ENCODE results near the gene FHIP1A.
"Not testable (repeated sequence)": the region's sequence is repeated elsewhere in the genome, so short reads cannot be mapped to it uniquely, and the experiment has no call there.

FHIP1A gene

DNA sequence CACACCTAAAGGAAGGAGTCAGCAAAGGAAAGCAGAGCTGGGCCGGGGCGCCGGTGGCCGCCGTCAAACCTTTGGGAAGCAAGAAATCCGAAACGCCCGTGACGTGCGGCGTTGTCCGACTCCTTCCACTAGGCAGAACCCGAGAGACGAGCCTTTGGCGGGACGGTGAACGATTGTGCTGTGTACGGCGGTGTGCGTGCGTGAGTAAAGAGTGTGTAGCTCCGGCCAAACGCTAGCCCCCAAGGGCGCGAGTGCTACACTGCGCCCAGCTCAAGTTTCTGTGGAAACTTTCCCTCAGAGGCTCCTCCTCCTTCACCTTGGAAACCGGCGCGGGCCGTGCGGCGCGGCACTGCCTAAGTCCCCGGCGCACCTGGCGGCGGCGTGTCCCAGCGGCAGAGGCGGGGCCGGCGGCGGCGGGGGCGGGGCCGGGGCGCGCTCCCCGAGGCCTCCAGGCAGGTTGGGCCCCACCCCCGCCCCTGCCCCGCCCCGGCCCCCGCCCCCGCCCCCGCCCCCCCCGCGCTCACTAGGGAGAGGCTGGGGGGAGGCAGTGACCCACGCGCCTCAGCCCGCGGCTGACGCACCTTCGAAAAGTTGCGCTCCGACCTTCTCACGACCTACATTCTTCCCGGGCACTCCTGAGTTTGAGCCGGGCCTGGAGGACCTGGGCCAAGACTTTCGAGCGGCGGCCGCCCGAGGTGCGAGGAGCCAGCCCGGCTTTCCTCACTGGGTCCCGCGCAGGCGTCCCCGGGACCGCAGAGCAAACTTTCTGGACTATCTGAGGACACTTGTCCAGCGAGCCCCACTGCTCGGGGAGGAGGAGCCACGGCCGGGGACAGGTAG lies at the start of gene FHIP1A:
Gene FHIP1A, plus strand, starts transcription at position 547 of the 840 bp plus-strand sequence. CDS start 157,084 bp downstream, outside the sequence.
- DNase-seq (ENCODE audit: low read depth) = no peak

DNA sequence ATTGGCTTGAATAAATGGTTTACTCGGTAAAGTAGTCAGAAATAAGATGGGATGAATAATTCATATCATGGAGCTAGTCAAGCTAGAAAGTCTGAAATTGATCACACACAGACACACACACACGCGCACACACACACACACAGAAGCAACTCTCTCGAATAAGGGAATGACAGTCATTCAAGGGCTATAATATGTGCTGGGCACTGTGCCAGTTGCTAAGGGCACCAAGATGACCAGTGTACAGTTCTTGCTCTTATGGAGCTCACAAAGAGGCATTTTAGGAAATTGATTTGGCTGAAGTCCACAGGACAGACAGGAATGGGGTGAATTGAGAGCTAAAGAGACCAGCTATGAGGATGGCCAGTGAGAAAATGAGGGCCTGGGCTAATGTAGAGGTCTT lies 49.4 kb upstream of the FHIP1A start:
- no peak for DNase-seq (ENCODE audit: low read depth)

DNA sequence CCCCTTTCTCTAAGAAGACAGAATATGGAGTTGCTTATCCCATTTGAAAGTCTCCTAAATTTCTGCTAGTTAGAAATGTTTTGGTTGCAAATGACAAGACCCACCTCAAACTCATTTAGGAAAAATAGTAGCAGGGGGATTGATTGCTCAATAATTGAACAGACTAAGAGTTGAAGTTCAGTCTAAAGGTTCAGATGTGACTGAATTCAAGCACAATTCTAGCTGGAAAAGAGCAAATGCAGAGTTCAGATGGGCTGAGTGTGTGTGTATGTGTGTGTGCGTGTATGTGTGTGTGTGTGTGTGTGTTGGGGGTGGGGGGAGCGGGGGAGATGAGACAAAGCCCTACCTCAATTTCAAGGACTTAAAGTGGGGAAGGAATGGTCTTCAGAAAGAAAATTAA lies 47.9 kb upstream of the FHIP1A start:
- DNase-seq (ENCODE audit: low read depth) = no peak

GRCh38 chr4:151361966-151362365 lies 47.0 kb upstream of the FHIP1A start:
- no peak for DNase-seq (ENCODE audit: low read depth)

DNA sequence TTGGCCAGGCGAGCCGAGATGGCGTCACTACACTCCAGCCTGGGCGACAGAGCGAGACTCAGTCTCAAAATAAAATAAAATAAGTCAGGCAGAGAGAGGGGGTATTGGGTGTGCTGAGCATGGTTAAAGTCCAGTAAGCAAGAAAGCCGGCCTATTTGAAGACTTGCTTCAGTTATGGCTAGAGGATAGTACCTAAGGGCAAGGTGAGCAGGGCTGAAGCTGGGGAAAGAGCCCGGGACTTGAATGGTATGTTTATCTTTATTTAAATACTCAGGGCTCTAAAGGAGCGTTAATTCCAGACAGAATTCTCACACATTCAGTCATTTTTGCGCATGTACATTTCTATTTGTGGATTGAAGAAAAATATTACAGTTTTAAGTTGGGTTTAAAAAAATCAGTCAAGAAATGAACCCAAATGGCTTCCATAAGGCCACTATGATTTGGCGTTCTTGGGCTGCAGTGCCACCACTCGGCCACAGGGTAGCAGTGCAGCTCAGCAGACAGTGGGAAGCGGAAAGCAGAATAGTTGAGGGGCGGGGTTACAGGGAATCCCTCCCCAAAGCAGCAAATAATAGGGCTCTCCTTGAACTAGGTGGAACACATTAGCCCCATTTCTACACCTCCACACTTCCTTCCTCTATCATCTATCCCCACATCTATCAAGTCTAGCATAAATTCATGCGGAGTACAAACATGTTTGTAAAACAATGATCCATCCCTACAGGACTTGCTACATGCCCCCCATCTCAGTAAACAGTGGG lies 46.4 kb upstream of the FHIP1A start:
- DNase-seq (ENCODE audit: low read depth) = no peak

DNA sequence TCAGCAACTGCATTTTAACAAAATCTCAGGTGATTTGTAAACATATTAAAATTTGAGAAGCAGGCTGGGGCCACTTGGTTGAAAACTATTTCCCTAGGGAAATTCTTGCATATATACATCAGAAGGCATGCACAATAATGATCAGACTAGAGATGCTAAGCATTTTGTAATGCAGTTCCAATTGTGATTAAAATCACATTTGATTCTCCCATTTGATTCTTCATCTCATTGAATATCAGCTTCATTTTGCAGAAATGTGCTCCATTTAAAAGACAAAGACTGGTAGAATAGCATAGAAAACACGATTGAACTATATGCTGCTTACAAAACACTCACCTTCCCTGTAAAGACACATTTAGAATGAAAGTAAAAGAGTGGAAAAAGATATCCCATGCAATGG lies 32.4 kb upstream of the FHIP1A start:
- DNase-seq (ENCODE audit: low read depth) = no peak

DNA sequence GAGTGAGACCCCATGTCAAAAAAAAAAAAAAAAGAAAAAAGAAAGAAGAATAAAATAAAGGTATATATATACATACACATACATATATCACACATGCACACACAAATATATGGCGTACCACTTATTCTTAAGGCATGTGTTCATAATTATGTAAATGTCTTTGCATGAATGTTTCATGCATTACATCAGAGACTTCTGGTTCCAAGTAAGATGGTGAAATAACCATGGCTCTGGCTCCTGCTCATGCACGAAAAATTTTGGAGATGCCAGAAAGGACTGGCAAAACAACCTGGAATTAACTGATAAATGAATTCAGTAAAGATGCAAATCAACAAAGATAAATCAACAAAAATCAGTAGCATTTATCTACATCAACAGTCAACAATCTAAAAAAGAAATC lies 19.7 kb upstream of the FHIP1A start:
- no peak for DNase-seq (ENCODE audit: low read depth)

GRCh38 chr4:151389799-151390198 lies 19.2 kb upstream of the FHIP1A start:
- not testable (repeated sequence) for DNase-seq (ENCODE audit: low read depth)

- no peak for DNase-seq (ENCODE audit: low read depth)
Observed at GRCh38 chr4:151395873-151396272, 13.1 kb upstream of the FHIP1A start.

DNA sequence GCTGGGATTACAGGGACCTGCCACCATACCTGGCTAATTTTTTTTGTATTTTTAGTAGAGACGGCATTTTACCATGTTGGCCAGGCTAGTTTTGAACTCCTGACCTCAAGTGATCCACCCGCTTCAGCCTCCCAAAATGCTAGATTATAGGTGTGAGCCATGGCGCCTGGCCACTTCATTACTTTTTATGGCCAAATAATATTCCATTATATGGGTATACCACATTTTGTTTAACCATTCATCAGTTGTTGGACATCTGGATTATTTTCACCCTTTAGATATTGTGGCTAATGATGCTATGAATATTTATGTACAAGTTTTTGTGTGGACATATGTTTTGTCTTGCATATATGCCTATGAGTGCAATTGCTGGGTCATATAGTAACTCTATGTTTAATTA lies 8.6 kb upstream of the FHIP1A start:
- DNase-seq (ENCODE audit: low read depth) = no peak

- DNase-seq (ENCODE audit: low read depth) = no peak
Observed at GRCh38 chr4:151401739-151402138, 7.2 kb upstream of the FHIP1A start.

DNA sequence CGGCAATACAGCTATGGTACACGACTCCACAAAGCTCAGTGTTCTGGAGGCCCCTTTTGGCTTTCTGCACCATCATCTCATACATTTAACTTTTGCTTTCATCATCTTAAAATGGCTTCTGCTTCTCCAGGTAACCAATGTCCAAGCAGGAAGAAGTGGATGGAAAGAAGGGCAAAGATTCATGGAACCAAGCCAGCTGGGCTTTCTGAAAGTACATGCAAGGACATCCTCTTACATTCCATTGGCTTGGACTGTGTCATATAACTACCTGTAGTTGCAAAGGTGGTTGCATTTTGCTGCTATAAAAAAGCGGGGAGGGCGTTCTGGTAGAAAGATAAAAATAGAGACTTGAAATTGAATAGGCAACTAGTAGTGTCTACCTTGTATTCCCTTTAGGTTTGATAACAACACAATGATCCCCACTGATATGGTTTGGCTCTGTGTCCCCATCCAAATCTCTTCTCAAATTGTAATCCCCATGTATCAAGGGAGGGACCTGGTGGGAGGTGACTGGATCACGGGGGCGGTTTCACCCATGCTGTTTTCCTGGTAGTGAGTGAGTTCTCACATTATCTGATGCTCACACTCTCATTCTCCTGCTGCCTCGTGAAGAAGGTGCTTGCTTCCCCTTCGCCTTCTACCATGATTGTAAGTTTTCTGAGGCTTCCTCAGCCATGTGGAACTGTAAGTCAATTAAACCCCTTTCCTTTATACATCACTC lies 6.7 kb upstream of the FHIP1A start:
- DNase-seq (ENCODE audit: low read depth) = no peak

- no peak for DNase-seq (ENCODE audit: low read depth)
Observed at GRCh38 chr4:151403656-151404055, 5.3 kb upstream of the FHIP1A start.

GRCh38 chr4:151404802-151405201 lies 4.2 kb upstream of the FHIP1A start:
- not testable (repeated sequence) for DNase-seq (ENCODE audit: low read depth)

- DNase-seq (ENCODE audit: low read depth) = no peak
Observed at GRCh38 chr4:151407018-151407417, 2.0 kb upstream of the FHIP1A start.

DNA sequence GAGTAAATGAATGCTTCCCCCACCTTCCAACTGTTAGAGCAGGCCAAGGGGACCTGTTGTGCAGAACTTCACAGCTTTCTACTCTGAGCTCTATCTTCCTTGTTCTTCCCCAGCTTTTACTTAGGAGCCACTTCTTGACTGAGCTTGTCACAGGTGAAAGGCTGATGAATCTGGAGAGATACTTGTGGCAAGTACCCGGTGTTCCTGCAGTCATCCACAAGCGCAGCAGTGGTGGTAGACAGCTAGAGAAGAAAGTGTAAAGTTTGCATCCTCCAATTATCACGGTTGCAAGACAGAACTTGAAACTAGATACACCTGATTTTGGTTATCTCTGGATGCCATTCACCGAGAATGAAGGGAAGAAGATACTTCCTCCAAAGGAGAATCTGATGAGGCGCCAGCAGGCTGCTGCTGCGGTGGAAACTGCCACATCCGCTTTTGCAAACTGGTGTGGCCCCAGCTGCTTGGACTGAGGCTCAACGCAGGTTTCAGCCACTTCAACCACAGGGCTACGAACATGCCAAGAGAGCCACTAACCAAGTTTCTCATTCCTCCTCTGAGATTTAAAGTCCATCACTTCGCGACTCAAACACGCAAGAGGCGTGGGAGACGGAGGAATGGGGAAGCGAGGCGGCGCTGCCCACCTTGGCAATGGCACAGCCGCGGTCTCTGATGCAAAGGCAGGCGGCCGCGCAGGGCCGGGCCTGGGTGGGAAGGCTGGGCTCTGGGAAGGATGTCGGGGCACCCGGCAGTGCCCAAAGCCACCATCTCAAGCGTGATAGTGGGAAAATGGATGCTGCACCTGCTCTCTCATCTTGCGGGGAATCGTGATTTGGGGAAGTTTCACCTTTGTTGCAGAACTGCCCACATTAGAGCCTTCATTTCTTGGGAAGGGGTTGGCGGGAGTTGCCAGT lies 1.3 kb upstream of the FHIP1A start:
- DNase-seq (ENCODE audit: low read depth) = no peak

DNA sequence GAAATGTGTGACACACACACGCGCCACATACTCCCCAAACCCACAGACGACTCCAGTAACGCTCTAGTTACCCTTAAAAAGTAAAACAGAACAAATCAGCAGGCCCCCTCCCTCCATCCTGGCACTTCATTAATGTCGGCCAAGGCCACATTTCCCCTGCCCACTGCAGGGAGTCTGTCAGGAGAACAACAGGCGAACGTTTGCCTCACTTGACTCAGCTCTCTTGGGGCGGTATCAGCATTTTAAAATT lies 671 bp upstream of the FHIP1A start:
- no peak for DNase-seq (ENCODE audit: low read depth)

GRCh38 chr4:151409470-151410313 lies 716 bp downstream of the FHIP1A start:
- DNase-seq (ENCODE audit: low read depth) = no peak

DNA sequence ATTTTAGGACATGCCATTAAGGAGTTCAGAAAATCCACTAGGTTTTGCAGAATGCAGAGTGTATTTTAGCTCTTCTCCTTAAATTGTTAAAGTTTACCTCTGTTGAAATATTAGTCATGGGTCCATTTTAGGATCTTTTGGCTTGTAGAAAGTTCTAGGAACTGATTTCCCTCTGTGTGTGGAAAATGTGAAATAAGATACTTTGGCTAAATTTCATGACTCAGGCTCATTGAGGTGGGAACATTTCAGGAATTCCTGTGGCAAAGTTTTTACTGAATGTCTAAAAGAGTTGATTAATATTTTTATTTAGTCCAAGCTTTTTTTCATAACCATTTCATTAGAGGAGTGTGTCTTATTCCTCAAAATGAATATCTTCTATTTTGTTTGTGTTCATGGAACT lies 7.0 kb downstream of the FHIP1A start:
- peak; percentile 56 for DNase-seq (ENCODE audit: low read depth)

GRCh38 chr4:151417164-151417571 lies 8.2 kb downstream of the FHIP1A start:
- DNase-seq (ENCODE audit: low read depth) = no peak
